Jurkat, Clone E6-1 (cell line): ENCODE measurements around the gene CDH3.
"Not testable (repeated sequence)": the region's sequence is repeated elsewhere in the genome, so short reads cannot be mapped to it uniquely, and the experiment has no call there.

Experiments
- DNase-seq: peaks from one replicate; pipeline ENCODE4 v3.0.0-alpha.2; 2011; ENCODE audit warnings: low read depth, low spot score
- H3K4me3 ChIP-seq: 2 replicates; pipeline ENCODE4 v1.5.1; 2011; ENCODE audit warnings: mild to moderate bottlenecking, low read length, control low read depth, moderate library complexity

The CDH3 gene

DNA sequence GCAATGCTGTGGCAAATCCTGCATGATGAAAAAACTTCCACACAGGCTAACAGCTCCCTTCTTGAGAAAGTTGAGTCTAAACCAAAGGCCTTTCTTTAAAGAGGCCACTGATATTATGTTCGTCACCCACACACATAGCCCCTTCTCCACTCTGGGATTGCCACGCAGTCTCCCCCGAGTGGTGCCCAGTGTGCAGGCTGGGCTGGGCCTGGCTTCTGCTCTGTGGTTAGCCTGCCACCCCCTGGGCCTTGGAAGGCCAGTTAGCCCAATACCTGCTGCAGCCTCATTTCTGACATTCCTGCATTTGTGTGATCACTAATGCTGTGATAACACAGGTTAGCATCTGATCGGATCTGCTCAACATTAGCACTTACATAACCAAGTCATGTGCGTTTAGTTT lies 44.8 kb downstream of the CDH3 start:
- no peak overlapping the region for H3K4me3 ChIP-seq
- DNase-seq = no peak

DNA sequence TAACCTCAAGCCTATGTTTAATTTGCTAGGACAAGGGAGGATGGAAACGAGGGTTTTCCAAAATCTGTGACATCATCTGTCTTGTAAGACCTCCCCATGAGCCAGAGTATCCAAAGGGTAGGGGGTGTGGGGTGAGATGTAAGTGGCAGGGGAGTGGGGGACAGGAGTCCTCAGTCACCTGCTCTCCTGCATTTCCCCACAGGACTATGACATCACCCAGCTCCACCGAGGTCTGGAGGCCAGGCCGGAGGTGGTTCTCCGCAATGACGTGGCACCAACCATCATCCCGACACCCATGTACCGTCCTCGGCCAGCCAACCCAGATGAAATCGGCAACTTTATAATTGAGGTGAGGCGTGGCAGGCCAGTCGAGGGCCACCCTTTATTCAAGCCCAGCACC lies 50.5 kb downstream of the CDH3 start:
- H3K4me3 ChIP-seq = no peak overlapping the region
- no peak for DNase-seq

GRCh38 chr16:68696514-68696913 lies 51.4 kb downstream of the CDH3 start:
- peak; percentile 6 for DNase-seq
- no peak overlapping the region for H3K4me3 ChIP-seq

DNA sequence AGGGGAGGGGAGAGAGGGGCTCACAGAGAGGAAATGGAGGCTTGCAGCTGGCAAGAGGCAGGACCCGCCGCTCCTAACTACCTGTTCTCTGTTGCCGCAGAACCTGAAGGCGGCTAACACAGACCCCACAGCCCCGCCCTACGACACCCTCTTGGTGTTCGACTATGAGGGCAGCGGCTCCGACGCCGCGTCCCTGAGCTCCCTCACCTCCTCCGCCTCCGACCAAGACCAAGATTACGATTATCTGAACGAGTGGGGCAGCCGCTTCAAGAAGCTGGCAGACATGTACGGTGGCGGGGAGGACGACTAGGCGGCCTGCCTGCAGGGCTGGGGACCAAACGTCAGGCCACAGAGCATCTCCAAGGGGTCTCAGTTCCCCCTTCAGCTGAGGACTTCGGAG lies 53.0 kb downstream of the CDH3 start:
- H3K4me3 ChIP-seq = no peak overlapping the region
- no peak for DNase-seq

- no peak for DNase-seq
- H3K4me3 ChIP-seq = no peak overlapping the region
Measured at GRCh38 chr16:68700120-68700519, 55.0 kb downstream of the CDH3 start.

DNA sequence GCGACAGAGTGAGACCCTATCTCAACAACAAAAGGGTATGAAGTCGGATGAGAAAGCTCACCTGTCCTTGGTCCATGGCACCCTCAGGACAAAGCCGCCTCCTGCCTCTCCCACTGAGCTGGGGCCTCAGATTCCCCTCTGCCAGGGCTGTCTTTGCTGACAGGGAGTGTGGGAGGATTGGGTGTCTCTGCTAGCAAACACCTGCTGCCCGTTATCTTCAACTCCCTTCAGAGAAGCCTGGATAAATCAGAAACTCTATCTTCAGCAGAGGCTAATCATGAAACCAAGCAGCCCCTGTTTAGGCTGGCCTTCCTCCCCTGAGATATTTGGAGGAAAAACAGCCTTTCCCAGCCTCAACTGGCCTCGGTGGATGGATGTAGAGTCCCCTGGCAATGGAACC lies 55.7 kb downstream of the CDH3 start:
- DNase-seq = no peak
- H3K4me3 ChIP-seq = no peak overlapping the region

DNA sequence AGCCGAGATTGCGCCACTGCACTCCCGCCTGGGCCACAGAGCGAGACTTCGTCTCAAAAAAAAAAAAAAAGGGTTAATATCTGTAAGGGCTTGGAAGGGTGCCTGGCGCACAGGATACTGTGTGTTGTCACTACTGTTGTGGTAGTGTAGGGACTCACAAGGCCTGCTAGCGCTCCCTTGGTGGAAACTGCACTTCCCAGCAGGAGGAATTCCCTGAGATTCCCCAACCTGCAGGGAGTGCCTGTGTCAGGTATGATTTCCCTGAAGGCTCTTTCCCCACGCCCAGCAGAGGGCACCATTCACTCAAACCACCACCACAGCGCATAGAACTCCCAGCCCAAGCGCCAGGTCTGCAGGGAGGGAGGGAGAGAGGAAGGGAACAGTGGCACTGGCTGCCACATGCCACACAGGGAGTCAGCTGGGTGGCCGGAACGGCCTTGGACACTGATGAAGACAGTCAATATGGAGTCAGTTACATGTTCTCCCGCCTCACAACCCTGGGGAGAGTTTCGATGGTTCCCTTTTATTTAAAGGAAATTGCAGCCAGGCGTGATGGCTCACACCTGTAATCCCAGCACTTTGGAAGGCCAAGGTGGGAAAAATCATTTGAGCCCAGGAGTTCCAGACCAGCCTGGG lies 59.2 kb downstream of the CDH3 start:
- DNase-seq = peak; percentile 29
- H3K4me3 ChIP-seq = no peak overlapping the region

DNA sequence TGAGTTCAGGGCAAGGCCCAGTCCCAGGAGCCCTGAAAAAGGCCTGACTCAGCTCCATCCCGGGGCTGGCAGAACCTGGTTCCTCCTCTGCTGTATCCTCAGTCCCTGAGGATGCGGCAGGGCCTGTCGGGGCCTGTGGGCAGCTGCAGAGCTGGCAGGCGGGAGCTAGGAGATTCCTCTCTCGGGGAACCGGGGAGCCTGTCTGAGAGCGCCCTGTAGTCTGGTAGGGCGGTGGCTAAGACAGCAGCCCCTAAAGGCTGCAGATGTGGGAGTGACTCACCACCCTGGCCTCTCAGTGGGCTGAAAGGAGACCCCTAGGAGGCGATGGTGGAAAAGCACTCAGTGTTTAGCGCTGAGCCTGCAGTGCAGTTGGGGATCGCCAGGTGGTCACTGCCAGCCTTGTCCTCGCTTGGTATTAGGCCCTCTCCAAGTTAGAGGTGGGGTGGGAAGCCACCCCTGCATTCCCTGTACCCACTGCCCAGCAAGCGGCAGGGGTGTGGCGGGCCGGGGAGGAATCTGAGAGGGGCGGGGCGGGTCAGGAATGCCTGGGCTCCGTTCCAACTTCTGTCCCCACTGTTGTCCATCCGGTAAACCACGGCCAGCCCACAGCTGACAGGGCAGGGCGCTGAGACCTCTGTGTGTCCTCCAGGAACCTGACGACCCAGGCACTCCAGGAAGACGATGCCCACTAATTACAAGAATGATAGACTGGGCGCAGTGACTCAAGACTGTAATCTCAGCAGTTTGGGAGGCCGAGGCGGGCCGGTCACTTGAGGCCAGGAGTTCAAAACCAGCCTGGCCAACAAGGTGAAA lies 62.4 kb downstream of the CDH3 start:
- no peak overlapping the region for H3K4me3 ChIP-seq
- no peak for DNase-seq

DNA sequence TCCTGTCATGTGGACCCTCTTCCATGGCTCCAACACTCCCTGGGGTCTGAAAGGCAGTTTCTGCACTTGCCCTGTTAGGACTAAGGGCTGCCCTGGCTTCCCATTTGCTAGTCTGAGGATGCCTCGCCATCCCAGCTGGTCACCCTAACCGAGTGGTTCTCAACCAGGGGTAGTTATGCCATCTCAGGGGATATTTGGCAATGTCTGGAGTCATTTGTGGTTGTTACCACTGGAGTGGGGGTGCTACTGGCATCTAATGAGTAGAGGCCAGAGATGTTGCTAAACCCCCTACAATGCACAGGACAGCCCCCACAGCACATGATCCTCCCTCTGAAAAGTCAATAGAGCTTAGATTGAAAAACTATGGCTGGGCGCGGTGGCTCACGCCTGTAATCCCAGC lies 65.1 kb downstream of the CDH3 start:
- no peak overlapping the region for H3K4me3 ChIP-seq
- DNase-seq = no peak

- DNase-seq = no peak
- no peak overlapping the region for H3K4me3 ChIP-seq
Measured at GRCh38 chr16:68711421-68712139, 66.5 kb downstream of the CDH3 start.

DNA sequence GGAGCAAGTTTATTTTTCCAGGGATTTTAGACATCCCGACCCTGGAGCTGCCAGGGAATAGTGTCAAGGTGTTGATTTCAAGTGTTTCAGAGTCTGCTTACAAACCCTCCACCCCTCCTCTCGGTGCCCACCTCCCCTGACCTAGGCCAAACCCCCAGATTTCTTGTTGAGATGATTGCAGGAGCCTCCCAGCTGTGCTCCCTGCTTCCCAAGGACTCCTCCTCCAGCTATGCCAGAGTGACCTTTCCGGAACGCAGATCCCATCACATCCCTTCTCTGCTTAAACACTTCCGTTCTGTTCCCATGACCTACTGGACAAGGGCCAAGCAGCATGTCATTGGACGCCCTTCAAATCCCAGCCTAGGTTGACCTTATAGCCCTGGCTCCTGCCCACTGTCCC lies 68.3 kb downstream of the CDH3 start:
- no peak for DNase-seq
- H3K4me3 ChIP-seq = no peak overlapping the region

GRCh38 chr16:68715471-68715870 lies 70.4 kb downstream of the CDH3 start:
- H3K4me3 ChIP-seq = no peak overlapping the region
- DNase-seq = no peak

DNA sequence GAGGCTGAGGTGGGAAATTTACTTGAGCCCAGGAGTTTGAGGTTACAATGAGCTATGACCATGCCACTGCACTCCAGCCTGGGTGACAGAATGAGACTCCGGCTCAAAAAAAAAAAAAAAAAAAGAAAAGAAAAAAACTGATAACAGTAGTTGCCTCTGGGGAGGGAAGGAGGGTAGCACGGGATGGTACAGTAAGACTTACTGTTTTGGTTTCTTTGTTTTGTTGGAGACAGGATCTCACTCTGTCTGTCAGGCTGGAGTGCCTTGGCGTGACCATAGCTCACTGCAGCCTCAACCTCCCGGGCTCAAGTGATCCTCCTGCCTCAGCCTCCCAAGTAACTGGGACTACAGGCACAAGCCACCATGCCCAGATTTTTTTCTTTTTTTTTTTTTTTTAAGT lies 71.4 kb downstream of the CDH3 start:
- not testable (repeated sequence) for H3K4me3 ChIP-seq

DNA sequence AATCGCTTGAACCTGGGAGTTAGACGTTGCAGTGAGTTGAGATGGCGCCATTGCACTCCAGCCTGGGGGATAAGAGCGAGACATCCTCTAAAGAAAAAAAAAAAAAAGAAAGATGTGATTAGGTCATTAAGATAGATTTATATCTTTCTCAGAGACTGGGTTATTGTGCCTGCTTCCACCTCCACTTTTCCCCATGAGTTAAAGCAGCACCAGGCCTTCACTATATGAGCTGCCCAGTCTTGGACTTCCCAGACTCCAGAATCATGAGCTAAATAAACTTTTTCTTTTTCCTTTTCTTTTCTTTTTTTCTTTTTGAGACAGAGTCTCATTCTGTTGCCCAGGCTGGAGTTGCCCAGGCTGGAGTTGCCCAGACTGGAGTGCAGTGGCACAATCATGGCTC lies 72.6 kb downstream of the CDH3 start:
- DNase-seq = no peak
- no peak overlapping the region for H3K4me3 ChIP-seq

More for the DNA sequence above, 71.4 kb downstream of the CDH3 start:
- not testable (repeated sequence) for DNase-seq

DNA sequence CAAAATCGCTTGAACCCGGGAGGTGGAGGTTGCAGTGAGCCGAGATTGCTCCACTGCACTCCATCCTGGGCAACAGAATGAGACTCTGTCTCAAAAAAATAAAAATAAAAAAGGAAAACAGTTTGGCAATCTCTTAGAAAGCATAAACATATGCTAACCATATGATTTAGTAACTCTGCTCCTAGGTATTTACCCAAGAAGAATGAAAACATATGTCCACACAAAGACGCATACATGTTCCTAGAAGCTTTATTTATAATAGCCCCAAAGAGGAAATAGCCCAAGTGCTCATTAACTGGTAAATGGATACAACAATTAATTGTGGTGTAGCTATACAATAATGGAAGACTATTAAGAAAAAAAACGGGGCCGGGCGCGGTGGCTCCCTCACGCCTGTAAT lies 73.5 kb downstream of the CDH3 start:
- no peak overlapping the region for H3K4me3 ChIP-seq
- no peak for DNase-seq

DNA sequence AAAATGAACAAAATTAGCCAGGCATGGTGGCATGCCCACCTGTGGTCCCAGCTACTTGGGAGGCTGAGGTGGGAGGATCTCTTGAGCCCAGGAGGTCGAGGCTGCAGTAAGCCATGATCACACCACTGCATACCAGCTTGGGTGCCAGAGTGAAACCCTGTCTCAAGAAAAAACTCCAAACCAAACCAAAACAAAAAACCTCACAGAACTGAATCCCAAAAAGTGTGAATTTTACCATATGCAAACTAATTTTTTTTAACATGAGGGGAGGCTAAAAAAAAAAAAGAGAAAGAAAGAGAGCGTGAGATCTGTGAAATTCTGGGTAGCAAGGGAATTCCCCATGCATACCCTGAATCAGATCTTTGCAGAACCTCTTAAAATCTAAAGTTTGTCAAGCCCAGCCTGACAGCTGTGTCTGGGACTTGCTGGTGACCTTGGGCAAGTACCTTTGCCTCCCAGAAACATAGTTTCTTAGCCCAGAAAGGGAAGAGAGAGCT lies 74.9 kb downstream of the CDH3 start:
- no peak overlapping the region for H3K4me3 ChIP-seq
- no peak for DNase-seq

- DNase-seq = no peak
- no peak overlapping the region for H3K4me3 ChIP-seq
Measured at GRCh38 chr16:68722119-68723024, 77.3 kb downstream of the CDH3 start.

GRCh38 chr16:68724797-68725196 lies 79.7 kb downstream of the CDH3 start:
- no peak for DNase-seq
- no peak overlapping the region for H3K4me3 ChIP-seq

GRCh38 chr16:68728523-68728922 lies 83.4 kb downstream of the CDH3 start:
- DNase-seq = no peak
- no peak overlapping the region for H3K4me3 ChIP-seq
